Measurements from ENCODE around the gene CCDC85C. TPM values are rescaled to one million over a fixed set of nuclear protein-coding genes. Genes with fewer than 3 reads are reported as not detected.

The CCDC85C gene
- total RNA-seq, 1 experiment from 2014 or later: 33.2 TPM

DNA sequence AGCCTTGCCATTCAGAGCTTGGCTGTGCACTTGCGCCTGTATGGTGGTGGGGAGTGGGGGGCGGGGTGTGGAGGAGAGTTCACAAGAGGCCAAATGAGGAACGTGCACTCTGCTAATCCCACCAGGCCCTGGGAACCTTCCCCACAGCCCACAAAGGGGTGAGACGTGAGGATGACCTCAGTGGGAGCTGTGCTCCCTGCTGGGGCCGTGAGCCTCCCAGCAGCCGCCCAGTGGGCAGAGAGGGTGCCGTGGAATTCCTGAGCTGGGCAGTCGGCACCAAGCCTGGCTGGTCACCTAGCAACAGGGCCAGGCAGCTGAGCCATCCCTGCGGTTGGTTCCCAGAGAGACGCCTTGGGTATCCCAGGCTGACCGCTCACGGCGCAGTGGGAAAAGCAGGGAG, 69.1 kb downstream of the CCDC85C start:
- Histone ChIP-seq H3T11ph (ENCODE audit: low read length) (no peak overlapping the region), H4K91ac (ENCODE audit: insufficient read length, low read depth, low read length) (no peak overlapping the region), H3K4ac (ENCODE audit: low read depth, low read length) (no peak overlapping the region), H3K14ac (ENCODE audit: insufficient read depth, low read length) (no peak overlapping the region), H3K23me2 (ENCODE audit: insufficient read length, low read depth, low read length, poor library complexity, severe bottlenecking) (no peaks in the 10 kb centered on the region), H2AK5ac (ENCODE audit: insufficient read length, low read length) (no peak overlapping the region), H3K9ac (ENCODE audit: extremely low read depth, insufficient read length, low read length) (no peak overlapping the region), H4K5ac (ENCODE audit: insufficient read length, low read depth, low read length) (no peak overlapping the region), H3K56ac (ENCODE audit: insufficient read length, low read depth, low read length) (no peak overlapping the region), H3K18ac (ENCODE audit: insufficient read length, low read depth, low read length) (no peak overlapping the region), H3K27me3 (ENCODE audit: insufficient read depth, low read length) (no peaks in the 10 kb centered on the region), H3K4me1 (ENCODE audit: insufficient read depth, low read length) (peaks cover 2% of the 10 kb centered on the region; the same call in 1 of the 2 replicates), H3K23ac (ENCODE audit: insufficient read length, low read depth, low read length) (no peak overlapping the region), H4K20me1 (ENCODE audit: control insufficient read depth, insufficient read depth, insufficient read length) (peaks cover 4% of the 10 kb centered on the region), H4K8ac (replicated peaks; ENCODE audit: insufficient read length, low read depth, low read length) (no peak overlapping the region), H3K79me2 (ENCODE audit: insufficient read depth, low read length) (no peaks in the 10 kb centered on the region; the same call in 1 of the 2 replicates), H3K9me3 (ENCODE audit: control insufficient read depth, low read depth, low read length) (no peaks in the 10 kb centered on the region), H3K4me2 (ENCODE audit: insufficient read depth, insufficient read length, low read length) (no peak overlapping the region), H2BK5ac (ENCODE audit: insufficient read length, low read length) (no peak overlapping the region), H2BK120ac (ENCODE audit: low read depth, low read length, poor library complexity, severe bottlenecking) (no peak overlapping the region), H2BK12ac (ENCODE audit: insufficient read length, low read depth, low read length) (no peak overlapping the region), H2BK15ac (ENCODE audit: low read depth, low read length) (no peak overlapping the region), H2AFZ (ENCODE audit: low read length) (no peak overlapping the region), H3K79me1 (ENCODE audit: insufficient read depth, low read depth, low read length, poor library complexity, severe bottlenecking) (peaks cover 3% of the 10 kb centered on the region), H2BK20ac (ENCODE audit: low read depth, low read length, poor library complexity, severe bottlenecking) (no peak overlapping the region), H3K27ac (ENCODE audit: insufficient read length, low read depth, low read length) (no peak overlapping the region)
- no peak for DNase-seq
- no peak overlapping the region for H3K27ac Mint-ChIP-seq
- H3K27me3 Mint-ChIP-seq (ENCODE audit: low read depth): peaks cover 2% of the 10 kb centered on the region; the same call in 1 of the 2 replicates
- no peak overlapping the region for H3K4me3 Mint-ChIP-seq
- H3K4me1 Mint-ChIP-seq: peaks cover 38 to 57% of the 10 kb centered on the region in 2 experiments
- H3K9me3 Mint-ChIP-seq: no peaks in the 10 kb centered on the region
- WGBS (ENCODE audit: extremely low coverage, insufficient read length, low lambda C conversion rate): no CpG with 5 or more reads among the region's 13 CpGs
- TF ChIP-seq, protein P1, sequence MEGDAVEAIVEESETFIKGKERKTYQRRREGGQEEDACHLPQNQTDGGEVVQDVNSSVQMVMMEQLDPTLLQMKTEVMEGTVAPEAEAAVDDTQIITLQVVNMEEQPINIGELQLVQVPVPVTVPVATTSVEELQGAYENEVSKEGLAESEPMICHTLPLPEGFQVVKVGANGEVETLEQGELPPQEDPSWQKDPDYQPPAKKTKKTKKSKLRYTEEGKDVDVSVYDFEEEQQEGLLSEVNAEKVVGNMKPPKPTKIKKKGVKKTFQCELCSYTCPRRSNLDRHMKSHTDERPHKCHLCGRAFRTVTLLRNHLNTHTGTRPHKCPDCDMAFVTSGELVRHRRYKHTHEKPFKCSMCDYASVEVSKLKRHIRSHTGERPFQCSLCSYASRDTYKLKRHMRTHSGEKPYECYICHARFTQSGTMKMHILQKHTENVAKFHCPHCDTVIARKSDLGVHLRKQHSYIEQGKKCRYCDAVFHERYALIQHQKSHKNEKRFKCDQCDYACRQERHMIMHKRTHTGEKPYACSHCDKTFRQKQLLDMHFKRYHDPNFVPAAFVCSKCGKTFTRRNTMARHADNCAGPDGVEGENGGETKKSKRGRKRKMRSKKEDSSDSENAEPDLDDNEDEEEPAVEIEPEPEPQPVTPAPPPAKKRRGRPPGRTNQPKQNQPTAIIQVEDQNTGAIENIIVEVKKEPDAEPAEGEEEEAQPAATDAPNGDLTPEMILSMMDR (conservative IDR thresholded peaks at IDR 0.05): no peak
- H3K36me3 Mint-ChIP-seq (ENCODE audit: insufficient read depth in 1 of 3, low read depth in 3 of 3): no peaks in the 10 kb centered on the region
